ENCODE measurements around the gene CST6. TPM values are rescaled to one million over a fixed set of nuclear protein-coding genes. Genes with fewer than 3 reads are reported as not detected.
"Not testable (repeated sequence)": the region's sequence is repeated elsewhere in the genome, so short reads cannot be mapped to it uniquely, and the experiment has no call there.

Gene CST6
- total and polyA plus RNA-seq, 11 donors = 0.87 to 8.3 (median 2.8) TPM; not detected in 6

DNA sequence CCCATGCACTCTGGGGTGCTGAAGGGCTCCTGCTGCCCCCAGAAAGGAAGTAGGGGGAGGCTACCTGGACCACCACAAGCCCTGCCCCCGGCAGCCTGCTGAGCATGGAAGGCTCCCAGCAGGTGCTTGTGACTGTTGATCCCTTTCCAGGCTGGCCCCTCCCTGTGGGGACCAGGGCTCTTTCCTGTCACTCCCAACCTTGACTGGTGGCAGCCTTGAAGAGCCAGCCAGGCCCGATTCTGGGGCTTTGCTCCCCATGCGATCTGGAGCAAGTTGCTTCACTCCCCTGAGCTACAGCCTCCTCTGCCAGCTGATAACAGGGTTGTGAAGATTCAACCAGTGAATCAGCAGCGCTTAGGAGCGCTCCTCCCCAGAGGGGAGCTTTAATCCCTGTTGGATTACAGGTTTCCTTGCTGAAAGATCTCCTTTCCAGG lies 4.6 kb upstream of the CST6 start:
- H3K9me3 ChIP-seq = no peaks in the 10 kb centered on the region
- 37 to 69% (median 50%) methylated on average over 3 to 5 of the region's 5 CpGs for WGBS, 4 donors
- H3K4me1 ChIP-seq = peaks cover 0 to 22% (median 9%) of the 10 kb centered on the region in 12 donors
- no peak for TF ChIP-seq POLR2A (IDR thresholded peaks at IDR 0.05)
- TF ChIP-seq, protein P1, sequence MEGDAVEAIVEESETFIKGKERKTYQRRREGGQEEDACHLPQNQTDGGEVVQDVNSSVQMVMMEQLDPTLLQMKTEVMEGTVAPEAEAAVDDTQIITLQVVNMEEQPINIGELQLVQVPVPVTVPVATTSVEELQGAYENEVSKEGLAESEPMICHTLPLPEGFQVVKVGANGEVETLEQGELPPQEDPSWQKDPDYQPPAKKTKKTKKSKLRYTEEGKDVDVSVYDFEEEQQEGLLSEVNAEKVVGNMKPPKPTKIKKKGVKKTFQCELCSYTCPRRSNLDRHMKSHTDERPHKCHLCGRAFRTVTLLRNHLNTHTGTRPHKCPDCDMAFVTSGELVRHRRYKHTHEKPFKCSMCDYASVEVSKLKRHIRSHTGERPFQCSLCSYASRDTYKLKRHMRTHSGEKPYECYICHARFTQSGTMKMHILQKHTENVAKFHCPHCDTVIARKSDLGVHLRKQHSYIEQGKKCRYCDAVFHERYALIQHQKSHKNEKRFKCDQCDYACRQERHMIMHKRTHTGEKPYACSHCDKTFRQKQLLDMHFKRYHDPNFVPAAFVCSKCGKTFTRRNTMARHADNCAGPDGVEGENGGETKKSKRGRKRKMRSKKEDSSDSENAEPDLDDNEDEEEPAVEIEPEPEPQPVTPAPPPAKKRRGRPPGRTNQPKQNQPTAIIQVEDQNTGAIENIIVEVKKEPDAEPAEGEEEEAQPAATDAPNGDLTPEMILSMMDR (IDR thresholded peaks at IDR 0.05) = no peak
- H3K27ac ChIP-seq = no peak overlapping the region
- no peak overlapping the region for H3K4me3 ChIP-seq
- peaks cover 0 to 27% (median 22%) of the 10 kb centered on the region in 9 donors for H3K36me3 ChIP-seq
- intact Hi-C loops (cut with DNase I) = no loop called here
- peaks cover 4 to 15% (median 10%) of the 10 kb centered on the region in 9 donors for H3K27me3 ChIP-seq
- DNase-seq (no peak), ATAC-seq (no peak)

DNA sequence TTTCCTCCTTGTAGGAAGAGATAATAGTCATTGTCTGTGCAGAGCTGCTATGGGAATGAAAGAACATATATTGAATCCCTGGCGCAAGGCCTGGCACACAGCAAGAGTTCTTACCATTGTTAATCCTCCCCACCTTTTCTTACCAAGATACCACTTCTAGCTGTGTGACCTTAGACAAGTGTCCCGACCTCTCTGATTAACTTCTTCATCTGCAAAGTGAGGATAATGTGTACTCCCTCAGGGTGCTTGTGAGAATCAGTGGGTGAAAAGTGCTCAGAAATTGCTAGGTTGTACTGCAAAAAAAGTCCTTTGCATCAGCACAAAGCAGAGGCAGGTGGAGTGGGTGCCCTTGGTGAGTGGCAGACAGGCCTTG lies 3.7 kb upstream of the CST6 start:
- Histone ChIP-seq H3K27me3 (peaks cover 9 to 19% (median 13%) of the 10 kb centered on the region in 9 donors), H3K4me3 (no peak overlapping the region), H3K4me1 (peaks cover 0 to 20% (median 6%) of the 10 kb centered on the region in 12 donors), H3K27ac (no peak overlapping the region), H3K9me3 (no peaks in the 10 kb centered on the region), H3K36me3 (peaks cover 0 to 27% (median 22%) of the 10 kb centered on the region in 9 donors)
- intact Hi-C loops (cut with DNase I) = no loop called here
- ATAC-seq = no peak
- TF ChIP-seq, protein P1 (IDR thresholded peaks at IDR 0.05) = no peak
- TF ChIP-seq POLR2A (IDR thresholded peaks at IDR 0.05) = no peak
- DNase-seq = no peak
- WGBS, 4 donors = 74 to 89% (median 84%) methylated on average over 2 of the region's 2 CpGs

GRCh38 chr11:66008468-66009101 lies 3.2 kb upstream of the CST6 start:
- Histone ChIP-seq H3K4me1 (peaks cover 0 to 18% (median 1%) of the 10 kb centered on the region in 12 donors), H3K36me3 (peaks cover 0 to 25% (median 20%) of the 10 kb centered on the region in 9 donors), H3K9me3 (no peaks in the 10 kb centered on the region), H3K27ac (no peak overlapping the region), H3K4me3 (no peak overlapping the region), H3K27me3 (peaks cover 9 to 24% (median 16%) of the 10 kb centered on the region in 9 donors)
- ATAC-seq = no peak
- TF ChIP-seq, protein P1 (IDR thresholded peaks at IDR 0.05) = no peak
- no peak for TF ChIP-seq POLR2A (IDR thresholded peaks at IDR 0.05)
- DNase-seq = no peak
- intact Hi-C loops (cut with DNase I) = no loop called here
- 50 to 61% (median 58%) methylated on average over 10 of the region's 10 CpGs for WGBS, 4 donors

DNA sequence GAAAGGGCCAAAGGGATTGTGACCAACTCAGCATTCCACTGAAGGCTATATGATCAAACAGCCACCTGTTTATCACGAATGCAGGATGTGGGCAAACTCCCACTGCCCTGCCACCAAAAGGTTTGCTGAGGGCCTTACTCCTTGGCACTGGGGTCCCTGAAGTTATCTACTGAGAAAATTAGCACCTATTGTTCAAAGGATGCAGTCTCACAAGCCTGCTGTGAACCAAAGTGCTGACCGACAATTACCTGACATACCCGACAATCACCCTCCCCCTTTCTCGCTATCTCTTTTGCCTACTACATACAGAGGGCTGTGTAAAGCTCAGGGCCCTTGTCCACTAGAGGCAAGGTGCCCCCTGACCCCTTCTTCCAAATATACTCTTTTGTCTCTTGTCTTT lies 1.8 kb upstream of the CST6 start:
- not testable (repeated sequence) for ATAC-seq, H3K27ac ChIP-seq
- 57 to 70% (median 66%) methylated on average over 4 of the region's 4 CpGs for WGBS, 4 donors

More for the DNA sequence above, 1.8 kb upstream of the CST6 start:
- Histone ChIP-seq H3K27me3 (peaks cover 9 to 29% (median 16%) of the 10 kb centered on the region in 9 donors), H3K4me1 (peaks cover 0 to 18% (median under 1%) of the 10 kb centered on the region in 12 donors), H3K36me3 (peaks cover 0 to 10% (median 6%) of the 10 kb centered on the region in 9 donors)
- H3K9me3 ChIP-seq; intact Hi-C loops (cut with DNase I); DNase-seq; H3K4me3 ChIP-seq: not testable (repeated sequence)
